Measurements from ENCODE around the gene PLBD2. TPM values are rescaled to one million over a fixed set of nuclear protein-coding genes. Genes with fewer than 3 reads are reported as not detected.

The PLBD2 gene
- total RNA-seq, 1 experiment from 2014 or later: 31.4 TPM

DNA sequence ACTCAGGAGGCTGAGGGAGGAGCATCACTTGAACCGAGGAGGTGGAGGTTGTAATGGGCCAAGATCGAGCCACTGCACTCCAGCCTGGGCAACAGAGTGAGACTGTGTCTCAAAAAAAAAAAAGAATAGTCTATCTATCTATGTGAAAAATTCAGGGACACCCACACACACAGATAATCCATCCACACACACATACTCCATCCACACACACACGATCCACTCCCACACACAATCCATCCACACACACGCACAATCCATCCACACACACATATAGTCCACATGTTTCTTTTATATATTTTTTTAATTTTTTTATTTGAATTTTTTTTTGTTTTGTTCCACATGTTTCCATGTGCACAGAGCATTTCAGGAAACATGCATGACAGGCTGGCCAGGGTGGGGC lies 42.0 kb downstream of the PLBD2 start:
- Histone ChIP-seq H4K91ac (ENCODE audit: insufficient read length, low read depth, low read length) (no peak overlapping the region), H4K5ac (ENCODE audit: insufficient read length, low read depth, low read length) (no peak overlapping the region), H3K56ac (ENCODE audit: insufficient read length, low read depth, low read length) (no peak overlapping the region), H3K18ac (ENCODE audit: insufficient read length, low read depth, low read length) (no peak overlapping the region), H2AFZ (ENCODE audit: low read length) (no peak overlapping the region), H2BK20ac (ENCODE audit: low read depth, low read length, poor library complexity, severe bottlenecking) (no peak overlapping the region), H2BK120ac (ENCODE audit: low read depth, low read length, poor library complexity, severe bottlenecking) (no peak overlapping the region), H3K27me3 (ENCODE audit: insufficient read depth, low read length) (no peaks in the 10 kb centered on the region), H3T11ph (ENCODE audit: low read length) (no peak overlapping the region), H3K23me2 (ENCODE audit: insufficient read length, low read depth, low read length, poor library complexity, severe bottlenecking) (no peaks in the 10 kb centered on the region), H2AK5ac (ENCODE audit: insufficient read length, low read length) (no peak overlapping the region), H3K23ac (ENCODE audit: insufficient read length, low read depth, low read length) (no peak overlapping the region), H3K14ac (ENCODE audit: insufficient read depth, low read length) (no peak overlapping the region), H3K9ac (ENCODE audit: extremely low read depth, insufficient read length, low read length) (no peak overlapping the region), H3K4ac (ENCODE audit: low read depth, low read length) (no peak overlapping the region), H3K9me3 (ENCODE audit: control insufficient read depth, low read depth, low read length) (no peaks in the 10 kb centered on the region), H2BK15ac (ENCODE audit: low read depth, low read length) (no peak overlapping the region), H3K4me2 (ENCODE audit: insufficient read depth, insufficient read length, low read length) (no peak overlapping the region), H4K8ac (replicated peaks; ENCODE audit: insufficient read length, low read depth, low read length) (no peak overlapping the region), H3K79me1 (ENCODE audit: insufficient read depth, low read depth, low read length, poor library complexity, severe bottlenecking) (no peaks in the 10 kb centered on the region), H3K79me2 (ENCODE audit: insufficient read depth, low read length) (no peaks in the 10 kb centered on the region), H4K20me1 (ENCODE audit: control insufficient read depth, insufficient read depth, insufficient read length) (no peaks in the 10 kb centered on the region), H3K4me1 (ENCODE audit: insufficient read depth, low read length) (no peaks in the 10 kb centered on the region), H3K27ac (ENCODE audit: insufficient read length, low read depth, low read length) (no peak overlapping the region), H2BK5ac (ENCODE audit: insufficient read length, low read length) (no peak overlapping the region), H2BK12ac (ENCODE audit: insufficient read length, low read depth, low read length) (no peak overlapping the region)
- TF ChIP-seq, protein P1, sequence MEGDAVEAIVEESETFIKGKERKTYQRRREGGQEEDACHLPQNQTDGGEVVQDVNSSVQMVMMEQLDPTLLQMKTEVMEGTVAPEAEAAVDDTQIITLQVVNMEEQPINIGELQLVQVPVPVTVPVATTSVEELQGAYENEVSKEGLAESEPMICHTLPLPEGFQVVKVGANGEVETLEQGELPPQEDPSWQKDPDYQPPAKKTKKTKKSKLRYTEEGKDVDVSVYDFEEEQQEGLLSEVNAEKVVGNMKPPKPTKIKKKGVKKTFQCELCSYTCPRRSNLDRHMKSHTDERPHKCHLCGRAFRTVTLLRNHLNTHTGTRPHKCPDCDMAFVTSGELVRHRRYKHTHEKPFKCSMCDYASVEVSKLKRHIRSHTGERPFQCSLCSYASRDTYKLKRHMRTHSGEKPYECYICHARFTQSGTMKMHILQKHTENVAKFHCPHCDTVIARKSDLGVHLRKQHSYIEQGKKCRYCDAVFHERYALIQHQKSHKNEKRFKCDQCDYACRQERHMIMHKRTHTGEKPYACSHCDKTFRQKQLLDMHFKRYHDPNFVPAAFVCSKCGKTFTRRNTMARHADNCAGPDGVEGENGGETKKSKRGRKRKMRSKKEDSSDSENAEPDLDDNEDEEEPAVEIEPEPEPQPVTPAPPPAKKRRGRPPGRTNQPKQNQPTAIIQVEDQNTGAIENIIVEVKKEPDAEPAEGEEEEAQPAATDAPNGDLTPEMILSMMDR (conservative IDR thresholded peaks at IDR 0.05): no peak
- no peak for DNase-seq
- H3K4me1 Mint-ChIP-seq: peaks cover 17 to 35% of the 10 kb centered on the region in 2 experiments
- H3K9me3 Mint-ChIP-seq: no peaks in the 10 kb centered on the region
- H3K36me3 Mint-ChIP-seq (ENCODE audit: insufficient read depth in 1 of 3, low read depth in 3 of 3): no peaks in the 10 kb centered on the region
- H3K4me3 Mint-ChIP-seq: no peak overlapping the region
- no peak overlapping the region for H3K27ac Mint-ChIP-seq
- H3K27me3 Mint-ChIP-seq (ENCODE audit: low read depth): peaks cover 6% of the 10 kb centered on the region
- 100% methylated on average over 1 of the region's 4 CpGs for WGBS (ENCODE audit: extremely low coverage, insufficient read length, low lambda C conversion rate)
